Endothelial cell of umbilical vein (primary cell): ENCODE data around the gene ZNF346.

ENCODE experiments used
- CTCF ChIP-seq, 2 donors: IDR thresholded peaks; 1 replicate in 1 of 2; 2 replicates in 1 of 2; pipeline ENCODE4 v1.5.1; 2011; ENCODE audit warnings: low read length in 2 of 2, mild to moderate bottlenecking in 2 of 2, moderate library complexity in 2 of 2, control low read depth in 1 of 2, inconsistent platforms in 1 of 2, low read depth in 1 of 2; ENCODE audit not compliant: insufficient read depth in 1 of 2; ENCODE audit errors: extremely low read depth in 1 of 2
- EZH2 ChIP-seq: IDR thresholded peaks from 2 replicates; pipeline ENCODE4 v1.6.1; 2012; ENCODE audit warnings: borderline replicate concordance, low read depth, mild to moderate bottlenecking, moderate library complexity, low read length, inconsistent platforms; ENCODE audit not compliant: severe bottlenecking
- POLR2A ChIP-seq: IDR thresholded peaks from 2 replicates; pipeline ENCODE4 v1.6.1; 2012; ENCODE audit warnings: low read depth, mild to moderate bottlenecking, control low read depth, low read length
- POLR2AphosphoS5 ChIP-seq: IDR thresholded peaks from 2 replicates; pipeline ENCODE4 v1.6.1; 2012; ENCODE audit warnings: low read depth, mild to moderate bottlenecking, control low read depth, low read length, moderate library complexity; ENCODE audit not compliant: insufficient read depth

- no peak for TF ChIP-seq POLR2AphosphoS5
- TF ChIP-seq CTCF (IDR thresholded peaks at IDR 0.05; ENCODE audit: extremely low read depth in 1 of 2, insufficient read depth in 1 of 2, low read depth in 1 of 2, low read length in 2 of 2), result no peak
- no peak for TF ChIP-seq EZH2
- TF ChIP-seq POLR2A, result no peak
These were observed 63.6 kb downstream of the ZNF346 start for GRCh38 chr5:177085985-177086653.
